Endothelial cell of umbilical vein (primary cell): Measurements from ENCODE around the gene TRDN. TPM values are rescaled to one million over a fixed set of nuclear protein-coding genes. Genes with fewer than 3 reads are reported as not detected.

Experiments used
- BruUV-seq: library from RNA; stranded (reverse); fragments of 400-500 nt; replicated peaks from 2 replicates; lab custom pipeline; 2021; lab: Mats Ljungman, UMichigan
- CTCF ChIA-PET: fragments of 300-600, 350-600 bp; sonication (Branson Sonifier 250); formaldehyde crosslinking; loops from one replicate; lab custom pipeline; 2021; ENCODE audit warnings: antibody characterized with exemption, inconsistent platforms; lab: Charles Lee
- POLR2A ChIA-PET: fragments of 300-600, 350-600 bp; sonication (Branson Sonifier 250); formaldehyde crosslinking; loops from one replicate; lab custom pipeline; 2021; ENCODE audit warnings: antibody characterized with exemption, inconsistent platforms; lab: Charles Lee
- DNase-seq: peaks from one replicate; pipeline ENCODE4 v3.0.0-alpha.2; 2011; ENCODE audit warnings: low read depth, low spot score
- FAIRE-seq: peaks from 2 replicates; lab custom pipeline; 2011; peaks lifted over from hg19 to GRCh38; lab: Jason Lieb, UNC
- H2AFZ ChIP-seq: 2 replicates; pipeline ENCODE4 v1.6.0; 2012; ENCODE audit warnings: low read depth, low read length, control low read depth, inconsistent platforms
- H3K27ac ChIP-seq: 2 replicates; pipeline ENCODE4 v1.5.1; 2011; ENCODE audit warnings: low read depth, mild to moderate bottlenecking, control low read depth, low read length, moderate library complexity; ENCODE audit not compliant: insufficient read depth
- H3K27me3 ChIP-seq, 2 experiments: 2 replicates each; pipeline versions ENCODE4 v1.6.0 to v1.6.1; 2011; ENCODE audit warnings: low read length in 2 of 2, mixed read lengths in 1 of 2; ENCODE audit not compliant: control insufficient read depth in 2 of 2, insufficient read depth in 2 of 2
- H3K36me3 ChIP-seq, 2 experiments: 2 replicates in 1 of 2; 3 replicates in 1 of 2; pipeline ENCODE4 v1.5.1; 2011; ENCODE audit warnings: low read length in 2 of 2, mild to moderate bottlenecking in 1 of 2, moderate library complexity in 1 of 2; ENCODE audit not compliant: control insufficient read depth in 2 of 2, insufficient read depth in 2 of 2; ENCODE audit errors: extremely low read depth in 1 of 2
- H3K4me1 ChIP-seq: 3 replicates; pipeline ENCODE4 v1.5.1; 2011; ENCODE audit warnings: mild to moderate bottlenecking, low read length; ENCODE audit not compliant: control insufficient read depth, insufficient read depth; ENCODE audit errors: extremely low read depth
- H3K4me2 ChIP-seq: 2 replicates; pipeline ENCODE4 v1.6.1; 2011; ENCODE audit warnings: low read length, control low read depth, mixed read lengths; ENCODE audit not compliant: insufficient read depth
- H3K4me3 ChIP-seq, 3 experiments: fragments of 200-600 bp in 1 of 3; sonication (generic), shearing (Covaris generic) in 1 of 3; replicated peaks in 1 of 3; 2 replicates each; pipeline ENCODE4 v1.5.1; 2011 to 2016; ENCODE audit warnings: control low read depth in 3 of 3, low read length in 3 of 3, mild to moderate bottlenecking in 2 of 3, inconsistent platforms in 1 of 3, low read depth in 1 of 3, moderate library complexity in 1 of 3; ENCODE audit not compliant: insufficient read depth in 1 of 3
- H3K79me2 ChIP-seq: 2 replicates; pipeline ENCODE4 v1.6.0; 2012; ENCODE audit warnings: low read length, inconsistent platforms; ENCODE audit not compliant: control insufficient read depth, insufficient read depth
- H3K9ac ChIP-seq: replicated peaks from 2 replicates; pipeline ENCODE3; 2011; ENCODE audit warnings: low read length, control low read depth; ENCODE audit not compliant: insufficient read depth; ENCODE audit errors: extremely low read depth
- H3K9me1 ChIP-seq: replicated peaks from 3 replicates; pipeline ENCODE4 v1.6.0; 2011; ENCODE audit warnings: mild to moderate bottlenecking, low read length; ENCODE audit not compliant: control insufficient read depth, insufficient read depth; ENCODE audit errors: extremely low read depth
- H3K9me3 ChIP-seq: replicated peaks from 2 replicates; pipeline ENCODE4 v1.5.1; 2012; ENCODE audit warnings: low read length, inconsistent platforms; ENCODE audit not compliant: control insufficient read depth, insufficient read depth
- H4K20me1 ChIP-seq: replicated peaks from 2 replicates; pipeline ENCODE3; 2011; ENCODE audit warnings: mild to moderate bottlenecking, low read length; ENCODE audit not compliant: control insufficient read depth, insufficient read depth; ENCODE audit errors: extremely low read depth
- CTCF ChIP-seq, 2 donors: IDR thresholded peaks; 1 replicate in 1 of 2; 2 replicates in 1 of 2; pipeline ENCODE4 v1.5.1; 2011; ENCODE audit warnings: low read length in 2 of 2, mild to moderate bottlenecking in 2 of 2, moderate library complexity in 2 of 2, control low read depth in 1 of 2, inconsistent platforms in 1 of 2, low read depth in 1 of 2; ENCODE audit not compliant: insufficient read depth in 1 of 2; ENCODE audit errors: extremely low read depth in 1 of 2
- EZH2 ChIP-seq: IDR thresholded peaks from 2 replicates; pipeline ENCODE4 v1.6.1; 2012; ENCODE audit warnings: borderline replicate concordance, low read depth, mild to moderate bottlenecking, moderate library complexity, low read length, inconsistent platforms; ENCODE audit not compliant: severe bottlenecking
- FOS ChIP-seq: IDR thresholded peaks from 2 replicates; pipeline ENCODE4 v1.6.1; 2011; ENCODE audit warnings: mild to moderate bottlenecking, low read length, moderate library complexity, borderline replicate concordance; ENCODE audit not compliant: insufficient read depth
- GATA2 ChIP-seq: IDR thresholded peaks from 2 replicates; pipeline ENCODE4 v1.7.0; 2011; ENCODE audit warnings: low read depth, mild to moderate bottlenecking, moderate library complexity, mixed read lengths, low read length; ENCODE audit not compliant: insufficient read length, insufficient read depth
- JUN ChIP-seq: IDR thresholded peaks from 2 replicates; pipeline ENCODE4 v1.6.1; 2011; ENCODE audit warnings: borderline replicate concordance, low read depth; ENCODE audit not compliant: insufficient read length, insufficient read depth
- MAX ChIP-seq: IDR thresholded peaks from 2 replicates; pipeline ENCODE4 v1.6.1; 2011; ENCODE audit not compliant: insufficient read depth, insufficient read length
- MYC ChIP-seq: IDR thresholded peaks from one replicate; pipeline ENCODE4 v1.6.1; 2011; ENCODE audit warnings: mild to moderate bottlenecking, low read depth, low read length
- POLR2A ChIP-seq: IDR thresholded peaks from 2 replicates; pipeline ENCODE4 v1.6.1; 2012; ENCODE audit warnings: low read depth, mild to moderate bottlenecking, control low read depth, low read length
- POLR2AphosphoS5 ChIP-seq: IDR thresholded peaks from 2 replicates; pipeline ENCODE4 v1.6.1; 2012; ENCODE audit warnings: low read depth, mild to moderate bottlenecking, control low read depth, low read length, moderate library complexity; ENCODE audit not compliant: insufficient read depth
- dilution Hi-C: fragments of 300-500 bp; cut with MboI; formaldehyde crosslinking; loops from one replicate; pipeline ENCODE4 v1.15.0; 2019; ENCODE audit warnings: low sequenced_read_pairs; ENCODE audit not compliant: extremely low pct_ligation_motif_present
- intact Hi-C: fragments of 100-400 bp; cut with micrococcal nuclease; formaldehyde crosslinking; loops from one replicate; pipeline ENCODE4 v1.10.0; 2022
- polyA plus RNA-seq, 4 experiments: library from polyadenylated mRNA; depleted of rRNA in 3 of 4; stranded (reverse) in 3 of 4; unstranded in 1 of 4; fragments of >200 nt; gene quantifications; 2 replicates each; pipeline versions ENCODE4 v1.2.1 to v1.2.3, GENCODE V29; 2011 to 2012; ENCODE audit warnings: missing spikeins in 1 of 4
- total RNA-seq: library from RNA; stranded (reverse); gene quantifications from 2 replicates; pipeline ENCODE4 v1.2.3, GENCODE V29; 2021

TRDN gene
- total and polyA plus RNA-seq, 2 donors (not counting 3 experiments of a cell fraction or from before 2014, with no cell fraction given), result not detected

DNA sequence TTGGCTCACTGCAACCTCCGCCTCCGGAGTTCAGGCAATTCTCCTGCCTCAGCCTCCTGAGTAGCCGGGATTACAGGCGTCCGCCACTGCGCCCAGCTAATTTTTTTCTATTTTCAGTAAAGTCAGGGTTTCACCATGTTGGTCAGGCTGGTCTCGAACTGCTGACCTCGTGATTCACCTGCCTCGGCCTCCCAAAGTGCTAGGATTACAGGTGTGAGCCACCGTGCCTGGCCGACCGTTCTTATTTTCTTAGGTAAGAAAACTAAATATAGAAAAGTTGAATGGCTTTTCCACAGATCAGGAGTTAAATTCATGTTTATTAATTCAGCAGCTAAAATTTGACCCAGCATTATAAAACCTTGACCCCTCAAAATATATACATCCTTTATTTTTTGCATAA, 238.7 kb downstream of the TRDN start:
- Histone ChIP-seq H3K4me2 (no peak overlapping the region), H3K79me2 (no peaks in the 10 kb centered on the region), H3K4me3 (no peak overlapping the region), H2AFZ (no peak overlapping the region), H3K27ac (no peak overlapping the region), H3K4me1 (no peaks in the 10 kb centered on the region), H3K9me1 (no peaks in the 10 kb centered on the region), H3K9me3 (no peaks in the 10 kb centered on the region), H3K9ac (no peak overlapping the region), H3K36me3 (no peaks in the 10 kb centered on the region), H4K20me1 (no peaks in the 10 kb centered on the region), H3K27me3 (no peaks in the 10 kb centered on the region)
- POLR2A ChIA-PET, result no interaction called here
- BruUV-seq, result no TSS peak
- TF ChIP-seq MYC (no peak), FOS (no peak), POLR2AphosphoS5 (no peak), JUN (no peak), EZH2 (no peak), CTCF (IDR thresholded peaks at IDR 0.05; ENCODE audit: extremely low read depth in 1 of 2, insufficient read depth in 1 of 2, low read depth in 1 of 2, low read length in 2 of 2) (no peak), GATA2 (no peak), POLR2A (no peak), MAX (no peak)
- DNase-seq, result no peak
- intact Hi-C loops, result no loop called here
- no peak for FAIRE-seq
- dilution Hi-C loops, result no loop called here
- CTCF ChIA-PET, result interaction anchor here (1.1 to 2.4 kb wide), 3 partner anchors 10 to 317 kb away, joined by 3 to 21 read pairs (median 5); no protein-coding TSS in a partner anchor
